Stimulated activated CD8-positive, alpha-beta memory T cell treated with anti-CD3 and anti-CD28 coated beads, Interleukin-12 subunit alpha, Interleukin-12 subunit beta, amount 100 ng/mL, for 24 hours (primary cell): Measurements from ENCODE around the gene MCTP2.

Experiments used
- DNase-seq: peaks from one replicate; pipeline ENCODE4 v3.0.0-alpha.2; 2020; ENCODE audit errors: extremely low read depth

MCTP2 gene

DNA sequence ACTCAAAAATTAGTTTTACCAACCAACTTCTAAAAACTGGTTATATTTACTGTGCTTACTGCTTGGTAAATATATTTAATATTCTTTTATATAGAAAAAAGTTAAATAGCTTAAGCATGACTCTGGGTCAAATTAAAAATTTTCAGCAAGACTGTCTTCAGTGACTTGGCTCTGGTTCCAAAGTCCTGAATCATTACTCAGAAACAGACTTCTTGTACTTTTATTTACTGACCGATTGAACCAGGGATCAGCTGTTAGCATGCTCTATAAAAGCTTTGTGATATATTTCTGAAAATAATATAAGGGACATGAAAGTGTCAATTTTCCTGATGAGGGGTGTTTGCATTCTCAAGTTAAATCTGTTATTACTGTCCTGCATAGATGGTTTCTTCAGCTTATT lies 164.3 kb downstream of the MCTP2 start:
- no peak for DNase-seq

DNA sequence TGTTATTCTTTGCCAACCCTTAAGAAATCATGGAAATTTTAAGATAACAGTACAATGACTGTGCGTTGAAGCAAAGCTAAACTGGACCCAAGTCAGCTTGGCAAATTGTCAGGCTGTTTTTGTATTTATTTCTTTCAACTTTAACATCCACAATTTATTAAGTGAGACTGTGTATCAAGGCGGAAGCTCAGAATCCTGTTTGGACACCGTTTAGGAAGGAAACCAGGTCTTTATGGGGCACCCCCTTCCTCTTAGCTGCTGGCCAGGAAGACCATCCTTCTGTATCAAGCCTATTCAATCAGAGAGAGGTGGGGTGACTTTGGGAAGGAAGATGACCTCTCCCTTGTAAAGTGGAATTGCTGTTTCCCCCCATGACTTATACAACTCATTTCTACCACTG lies 166.0 kb downstream of the MCTP2 start:
- no peak for DNase-seq

DNA sequence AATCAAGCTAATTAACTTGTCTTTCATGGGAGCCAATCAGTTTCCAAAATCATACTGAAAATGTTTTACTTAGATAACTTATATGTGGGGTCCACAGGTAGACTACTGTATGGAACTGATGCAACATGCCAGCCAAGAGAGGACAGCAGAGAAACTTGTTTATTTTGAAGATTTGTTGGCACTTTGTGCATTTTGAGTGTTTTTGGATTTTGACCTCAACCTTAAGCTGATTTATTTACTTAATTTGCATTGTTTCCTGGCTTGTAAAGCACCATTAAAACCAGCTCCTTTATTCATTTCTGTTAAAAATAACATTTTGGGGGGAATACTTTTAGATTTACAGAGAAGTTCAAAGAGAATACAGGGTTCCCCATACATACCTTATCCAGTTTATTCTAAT lies 166.6 kb downstream of the MCTP2 start:
- DNase-seq = no peak

DNA sequence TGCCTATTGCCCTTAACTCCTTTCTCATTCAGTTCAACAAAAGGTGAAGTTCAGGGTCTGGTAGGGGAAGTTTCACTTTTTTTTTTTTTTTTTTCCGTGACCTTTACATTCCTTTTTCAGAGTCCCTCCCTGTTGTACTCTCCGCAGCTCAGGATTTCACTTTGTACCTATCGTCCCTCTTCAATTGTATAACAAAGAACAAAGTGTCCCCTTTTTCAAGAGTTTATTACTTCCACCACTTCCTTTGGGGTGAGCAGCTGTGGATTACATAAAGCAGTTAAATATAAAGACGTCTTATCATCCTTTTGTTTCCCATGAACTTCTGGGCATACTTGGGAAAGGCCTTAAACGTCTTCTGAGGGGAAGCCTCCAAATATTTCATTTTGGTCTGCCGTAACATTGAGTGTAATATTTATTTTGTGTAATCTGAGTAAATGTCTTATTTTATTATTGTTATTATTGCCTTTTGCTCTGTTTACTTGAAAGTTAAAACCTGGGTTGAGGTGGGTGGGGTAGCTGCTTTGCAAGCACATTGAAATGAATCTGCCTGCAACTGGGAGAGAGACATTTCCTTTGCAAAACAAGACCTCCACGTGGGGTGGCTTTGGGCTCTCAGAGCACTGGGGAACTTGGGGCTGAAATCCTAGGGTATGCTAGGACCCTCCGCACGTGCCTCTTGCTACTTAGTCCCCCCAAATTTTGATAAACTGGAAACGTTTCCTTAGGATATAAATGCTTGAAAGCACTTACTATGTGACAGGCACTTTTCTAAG lies 169.4 kb downstream of the MCTP2 start:
- DNase-seq = no peak

DNA sequence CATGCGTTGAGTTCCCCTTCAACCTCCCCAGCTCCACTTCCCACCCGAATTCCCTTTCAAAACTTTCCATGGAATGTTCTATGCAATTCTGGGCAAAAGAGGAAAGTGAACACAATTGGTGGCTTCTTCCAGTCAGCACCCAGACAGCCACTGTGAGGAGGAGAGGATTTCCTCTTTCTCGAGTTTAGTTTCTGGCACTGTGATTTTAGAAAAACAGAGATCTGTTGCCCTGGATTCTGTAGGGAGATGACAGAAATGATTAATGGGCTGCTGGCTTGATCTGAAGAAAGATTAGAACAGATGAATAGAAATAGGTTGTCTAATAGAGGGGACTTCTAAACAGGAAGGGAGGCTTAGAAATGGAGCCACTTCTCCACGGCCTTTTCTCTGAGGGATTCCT lies 172.0 kb downstream of the MCTP2 start:
- DNase-seq = no peak

DNA sequence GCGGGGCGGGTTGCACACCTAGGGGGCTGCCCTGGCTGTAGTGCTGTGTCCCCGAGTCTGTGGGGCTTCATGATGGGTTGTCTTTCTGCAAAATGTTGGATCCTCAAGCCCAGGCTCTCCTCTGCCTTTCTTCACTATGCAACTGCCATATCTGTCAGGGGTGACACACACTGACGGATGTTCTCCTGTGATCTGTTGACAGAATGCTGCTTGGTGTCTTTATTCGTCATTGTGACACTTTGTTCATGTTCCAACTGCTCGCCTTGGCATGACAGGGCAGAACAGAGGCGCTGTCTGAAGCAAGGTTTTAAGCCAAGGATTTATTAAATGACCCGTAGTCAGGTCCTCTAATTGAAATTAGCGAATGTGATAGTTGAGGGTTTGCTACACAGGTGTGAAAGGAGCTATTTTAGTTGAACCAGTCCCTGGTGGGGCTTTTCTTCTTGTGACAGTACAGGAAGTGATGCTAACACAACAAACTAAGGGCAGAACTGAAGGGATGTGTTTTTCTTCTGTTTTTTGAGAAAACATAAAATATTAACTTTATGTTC lies 173.4 kb downstream of the MCTP2 start:
- DNase-seq = no peak

DNA sequence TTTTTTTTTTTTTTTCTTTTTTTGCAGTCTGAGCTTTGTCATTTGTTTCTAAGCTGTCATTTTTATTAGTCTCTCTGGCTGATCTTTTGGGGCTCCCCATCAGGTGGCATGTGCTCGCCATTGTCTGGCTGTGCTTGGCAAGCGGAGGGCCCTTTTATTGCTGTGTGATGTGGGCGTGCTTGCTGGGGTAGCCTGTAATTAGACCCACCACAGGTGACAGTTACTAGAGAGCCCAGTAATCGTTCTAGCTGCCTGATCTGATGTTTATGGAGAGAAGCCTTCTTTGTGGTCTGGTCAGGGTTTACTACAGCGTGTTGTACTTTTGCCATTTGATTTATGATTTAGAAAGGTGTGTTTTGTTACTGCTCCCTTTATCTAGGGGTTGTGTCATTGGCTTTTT lies 179.9 kb downstream of the MCTP2 start:
- no peak for DNase-seq

DNA sequence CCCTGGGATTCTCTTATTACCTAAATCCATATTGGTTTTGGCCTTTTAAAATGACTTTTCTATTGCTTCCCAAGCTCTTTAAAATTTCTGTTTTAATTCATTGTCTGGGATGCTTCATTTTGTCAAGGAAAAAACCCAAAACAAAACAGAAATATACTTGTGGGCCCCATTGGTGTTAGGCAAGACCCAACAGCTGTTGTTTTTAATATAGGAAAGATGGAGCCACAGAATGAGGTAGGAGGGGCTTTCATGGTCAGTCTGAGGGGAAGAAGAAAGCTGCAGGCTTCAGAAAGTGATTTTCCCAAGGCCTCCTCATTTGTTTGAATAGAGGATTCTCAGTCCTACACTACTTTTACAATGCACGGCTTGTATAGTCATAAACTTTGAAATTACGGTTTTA lies 180.5 kb downstream of the MCTP2 start:
- no peak for DNase-seq

DNA sequence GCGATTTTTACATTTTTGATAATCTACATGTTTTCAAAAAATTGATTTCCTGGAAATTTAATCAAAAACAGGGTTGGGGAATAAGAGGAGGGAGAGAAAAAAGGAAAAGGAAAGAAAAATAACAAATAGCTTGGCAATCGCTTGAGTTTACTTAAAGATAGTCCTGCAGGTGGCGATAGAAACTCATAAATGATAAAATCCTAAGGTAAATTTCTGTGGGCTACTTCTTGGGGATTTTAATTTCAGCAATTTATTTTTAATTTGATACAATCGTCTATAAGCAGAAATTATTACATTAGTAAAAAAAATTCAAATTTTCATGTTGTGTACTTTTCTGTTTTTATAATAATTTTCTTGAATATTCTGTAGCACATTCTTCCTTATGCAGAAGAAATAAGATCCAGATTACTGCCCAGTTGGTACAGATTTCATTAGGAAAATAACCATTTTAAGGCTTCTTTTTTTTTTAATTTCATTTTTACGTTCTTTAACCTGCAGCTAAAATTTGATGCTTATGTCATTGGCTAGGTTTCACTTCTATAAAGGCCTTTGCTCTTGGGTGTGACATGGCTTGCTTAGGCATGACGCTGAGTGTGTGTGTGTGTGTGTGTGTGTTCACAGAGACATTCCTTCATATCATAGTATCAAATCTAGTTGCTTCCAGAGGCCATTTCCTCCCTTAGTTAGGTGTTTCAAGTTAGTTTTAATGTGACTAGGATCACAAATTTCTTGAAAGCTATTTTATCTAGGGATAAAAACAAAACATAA lies 181.8 kb downstream of the MCTP2 start:
- DNase-seq = no peak

DNA sequence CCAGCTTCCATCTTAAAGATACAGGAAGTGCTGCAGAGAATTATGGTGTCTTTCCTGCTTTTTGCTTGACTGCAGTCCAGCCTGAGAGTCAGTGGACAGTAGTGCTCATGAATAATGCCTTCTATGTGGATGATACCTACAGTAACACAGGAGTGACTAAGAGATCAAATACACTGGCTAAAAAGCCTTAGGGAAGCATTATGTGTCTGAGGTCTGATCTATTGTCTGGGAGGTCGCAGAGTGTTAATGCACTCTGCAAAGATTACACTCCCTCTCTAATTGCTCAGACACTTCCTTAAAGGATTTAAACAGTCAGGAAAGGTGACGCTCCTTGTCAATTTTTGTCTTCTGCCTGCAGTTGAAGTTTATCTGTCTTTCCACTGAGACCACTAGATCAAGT lies 183.6 kb downstream of the MCTP2 start:
- no peak for DNase-seq

DNA sequence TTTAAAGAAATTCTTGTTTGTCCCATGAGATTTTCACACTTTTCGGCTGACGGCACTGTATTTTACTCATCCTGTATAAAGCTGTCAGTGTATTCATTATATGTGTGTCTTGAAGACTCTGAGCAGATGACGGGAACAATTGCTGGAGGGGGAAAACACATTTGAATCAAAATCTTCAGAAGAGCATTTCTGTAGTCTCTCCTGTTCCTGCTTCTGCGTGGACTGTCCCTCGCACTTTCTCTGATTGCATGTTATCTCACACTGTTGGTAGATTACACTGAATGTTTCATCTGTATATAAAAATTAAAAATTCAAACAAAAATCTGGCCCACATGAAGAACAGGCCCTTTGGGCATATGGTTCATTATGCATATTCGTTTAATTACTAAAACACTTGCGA lies 184.9 kb downstream of the MCTP2 start:
- DNase-seq = no peak

DNA sequence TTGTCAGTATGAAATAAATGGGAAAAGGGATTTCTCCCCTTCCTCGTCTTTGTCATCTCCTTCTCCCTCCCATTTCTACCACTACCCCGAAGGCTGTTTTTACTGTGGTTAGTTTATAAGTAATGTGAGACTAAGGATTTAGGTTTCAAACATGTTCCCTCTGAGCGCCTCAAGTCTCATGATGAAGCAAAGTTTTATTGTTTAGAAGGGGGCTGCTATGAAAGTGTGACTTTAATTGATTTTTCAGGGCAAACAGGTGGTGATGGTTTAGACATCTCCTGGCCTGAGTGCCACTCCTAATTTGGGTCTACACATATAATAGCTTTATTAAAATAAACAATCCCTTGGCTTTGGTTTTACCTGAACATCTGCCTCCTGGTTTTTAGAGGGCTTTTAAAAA lies 185.5 kb downstream of the MCTP2 start:
- DNase-seq = no peak

DNA sequence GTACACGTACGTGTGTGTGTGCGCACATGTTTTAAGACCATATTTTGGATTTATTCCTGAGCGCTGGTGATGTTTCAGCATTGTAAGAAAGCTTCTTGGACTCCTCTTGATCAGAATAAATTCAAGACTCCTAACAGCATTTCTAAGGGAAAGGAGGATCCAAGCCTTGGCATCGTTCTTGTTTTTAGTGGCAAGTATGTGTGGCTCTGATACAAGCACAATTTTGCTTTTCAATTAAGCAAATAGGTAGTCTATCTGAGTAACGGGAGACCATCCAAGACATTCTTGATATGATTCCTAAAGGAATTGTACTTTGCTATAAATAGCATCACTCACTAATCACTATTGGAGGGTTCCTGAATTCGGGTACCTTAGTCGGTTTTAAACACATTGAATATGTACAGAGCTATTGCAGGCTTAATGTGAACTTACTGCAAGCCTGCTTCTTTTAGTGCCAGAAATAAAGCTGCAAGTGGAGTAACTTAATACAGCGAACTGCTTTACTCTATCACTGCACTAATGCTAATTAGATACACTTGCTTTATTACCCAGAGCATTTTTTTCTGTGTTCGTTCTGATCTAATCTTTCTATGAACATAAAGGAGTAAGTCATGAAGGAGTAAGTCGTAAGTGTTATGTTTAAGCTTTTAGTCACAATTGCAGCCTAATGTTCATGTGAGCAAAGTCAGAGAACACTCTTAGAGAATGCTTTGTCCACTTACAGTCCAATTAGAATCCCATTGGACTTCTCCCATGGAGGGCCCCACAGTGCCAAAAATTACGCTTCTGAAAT lies 186.3 kb downstream of the MCTP2 start:
- DNase-seq = no peak

DNA sequence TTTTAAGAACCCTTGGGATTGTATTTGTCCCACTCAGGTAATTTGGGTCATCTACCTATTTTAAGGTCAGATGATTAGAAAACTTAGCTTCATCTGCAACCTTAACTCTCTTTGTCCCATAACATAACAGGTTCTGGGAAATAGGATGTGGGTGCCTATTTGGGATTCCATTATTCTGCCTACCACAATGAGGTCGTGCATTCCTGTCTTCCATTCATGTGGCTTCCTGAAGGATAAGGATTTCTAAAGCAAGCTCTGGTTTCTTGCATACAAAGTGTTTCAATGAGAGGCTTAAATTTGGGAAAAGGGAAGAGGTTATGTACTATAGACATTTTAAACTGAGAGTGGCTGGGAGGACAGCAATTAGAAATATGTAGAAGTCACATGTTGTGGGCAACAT lies 190.3 kb downstream of the MCTP2 start:
- DNase-seq = no peak

DNA sequence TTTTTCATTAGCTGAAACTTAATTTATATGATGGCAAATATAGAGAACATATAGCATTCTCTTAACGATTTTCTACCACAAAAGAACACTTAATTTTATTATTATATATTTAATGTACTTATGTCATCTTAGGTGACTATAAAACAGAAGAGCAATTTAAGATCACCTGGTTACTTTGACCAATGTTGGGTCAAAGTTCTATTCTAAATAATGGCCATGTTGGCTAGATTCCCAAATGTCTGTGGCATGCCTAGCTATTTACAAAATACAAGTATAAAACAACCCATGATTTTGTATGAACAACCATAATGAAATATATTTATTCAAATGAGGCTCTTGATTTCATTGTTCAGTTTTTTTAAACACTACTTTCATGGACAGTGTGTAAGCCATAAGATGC lies 200.9 kb downstream of the MCTP2 start:
- DNase-seq = no peak

DNA sequence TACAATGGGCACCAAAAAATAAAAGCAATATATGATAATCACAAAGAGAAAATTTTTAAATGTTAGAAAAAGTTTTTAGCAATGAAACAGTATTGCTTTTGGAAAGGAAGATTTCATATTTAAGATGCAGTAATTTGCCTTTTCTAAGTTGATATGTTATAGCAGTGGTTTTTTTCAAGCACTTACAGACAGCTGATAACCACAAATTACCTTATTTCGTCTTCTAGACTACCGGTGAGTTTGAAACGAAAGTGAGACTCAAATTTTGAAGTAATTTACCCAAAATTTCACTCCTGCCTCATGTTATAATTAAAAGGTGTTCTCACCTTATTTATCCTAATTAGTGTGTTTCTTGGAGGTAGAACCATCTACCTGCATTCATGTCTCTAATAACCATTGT lies 207.8 kb downstream of the MCTP2 start:
- DNase-seq = no peak

DNA sequence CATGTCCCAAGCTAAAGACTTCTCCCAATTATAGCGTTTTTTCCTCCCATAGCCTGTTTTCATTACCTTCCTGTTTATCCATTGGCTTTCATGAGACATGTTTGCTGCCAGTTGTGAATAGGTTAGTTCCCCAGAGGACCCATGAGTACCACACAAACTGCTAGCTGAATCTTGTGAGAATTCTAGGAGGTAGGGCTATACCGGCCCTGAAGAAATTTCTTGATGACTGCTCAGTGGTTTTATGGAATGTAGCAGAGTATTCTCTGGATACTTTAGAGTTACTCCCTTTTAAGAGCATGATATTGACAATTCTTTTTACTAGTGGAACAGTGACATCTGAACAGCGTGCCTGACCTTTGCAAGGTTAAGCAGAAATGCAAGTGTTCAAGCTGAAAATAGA lies 210.4 kb downstream of the MCTP2 start:
- no peak for DNase-seq

DNA sequence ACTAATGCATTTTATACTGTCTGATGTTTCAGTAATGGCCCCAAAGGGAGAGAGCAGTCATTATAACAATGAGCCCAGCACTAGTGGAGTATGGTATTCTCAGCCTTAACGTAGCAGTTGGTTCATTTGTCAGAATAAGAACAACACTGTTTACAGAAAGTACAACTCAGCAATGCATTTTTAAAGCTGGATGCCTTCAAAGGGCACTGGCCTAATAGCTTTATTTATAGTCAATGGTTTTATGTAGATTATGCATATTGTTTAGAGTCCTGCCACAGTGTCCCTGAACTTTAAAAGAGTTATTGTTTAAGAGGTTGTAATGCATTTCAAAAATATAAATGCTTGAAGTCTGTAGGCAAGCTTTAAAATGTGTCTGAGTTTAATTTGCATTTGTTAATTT lies 211.1 kb downstream of the MCTP2 start:
- no peak for DNase-seq

DNA sequence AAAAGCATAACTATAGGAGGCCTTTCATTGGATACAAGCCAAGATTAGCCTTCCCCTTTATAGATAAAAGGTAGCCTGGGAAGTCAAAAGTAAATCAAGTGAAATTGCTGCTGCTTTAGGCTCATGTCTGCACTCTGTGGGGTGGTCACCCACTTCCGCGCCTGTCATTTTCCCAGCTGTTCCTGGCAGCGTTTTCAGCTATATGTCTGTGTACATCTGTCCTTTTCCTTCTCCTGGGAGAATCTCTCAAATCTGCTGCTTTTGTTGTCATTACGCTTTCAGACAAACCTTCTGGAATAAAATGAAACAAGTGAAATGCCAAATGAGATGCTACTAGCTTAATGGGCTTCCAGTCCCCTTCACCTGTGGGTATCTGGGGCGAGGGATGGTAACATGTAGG lies 211.8 kb downstream of the MCTP2 start:
- DNase-seq = no peak

DNA sequence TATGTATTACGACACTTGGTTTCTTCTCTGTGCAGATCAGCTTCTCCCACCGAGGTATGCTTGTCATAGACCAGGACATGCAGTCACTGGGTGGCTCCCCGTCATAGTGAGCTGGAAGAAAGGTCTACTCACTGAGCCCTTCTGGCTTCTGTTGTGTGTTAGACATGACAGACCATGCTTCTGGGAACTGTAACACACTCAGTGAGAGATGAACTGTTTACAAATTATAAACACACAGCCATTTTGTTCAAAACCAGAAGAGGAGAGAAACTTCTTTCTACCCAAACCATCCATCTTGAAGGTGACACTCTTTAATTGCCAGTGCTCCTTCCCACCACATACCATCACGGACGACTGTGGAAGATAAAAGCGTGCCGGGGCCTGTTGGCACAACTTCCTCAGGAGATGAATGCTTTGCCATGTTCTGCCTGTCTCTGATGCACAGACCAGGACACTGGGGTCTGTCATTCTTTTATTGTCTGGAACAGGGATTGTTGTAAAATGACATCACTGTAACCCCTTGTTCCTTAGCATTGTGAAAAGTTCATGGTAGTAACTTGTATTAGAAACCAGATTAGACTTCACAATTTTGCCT lies 214.3 kb downstream of the MCTP2 start:
- no peak for DNase-seq

DNA sequence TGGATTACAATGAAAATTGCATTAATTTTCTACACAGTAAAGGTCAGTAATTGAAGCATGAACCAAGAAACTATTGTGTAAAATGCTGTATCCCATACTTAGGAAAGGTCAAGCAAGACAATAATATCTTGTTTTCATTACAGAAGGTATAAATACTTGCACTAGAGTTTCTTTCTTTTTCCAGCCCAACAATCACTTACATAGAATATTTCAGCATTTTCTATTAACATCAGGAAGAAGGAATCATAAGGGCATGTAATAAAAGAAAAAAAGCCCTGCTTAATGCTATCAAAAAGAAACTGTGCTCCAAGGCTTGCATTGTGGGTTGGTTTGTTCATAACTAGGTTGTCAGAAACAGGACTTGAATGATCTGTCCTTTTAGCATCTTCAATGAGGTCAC lies 215.1 kb downstream of the MCTP2 start:
- DNase-seq = no peak

DNA sequence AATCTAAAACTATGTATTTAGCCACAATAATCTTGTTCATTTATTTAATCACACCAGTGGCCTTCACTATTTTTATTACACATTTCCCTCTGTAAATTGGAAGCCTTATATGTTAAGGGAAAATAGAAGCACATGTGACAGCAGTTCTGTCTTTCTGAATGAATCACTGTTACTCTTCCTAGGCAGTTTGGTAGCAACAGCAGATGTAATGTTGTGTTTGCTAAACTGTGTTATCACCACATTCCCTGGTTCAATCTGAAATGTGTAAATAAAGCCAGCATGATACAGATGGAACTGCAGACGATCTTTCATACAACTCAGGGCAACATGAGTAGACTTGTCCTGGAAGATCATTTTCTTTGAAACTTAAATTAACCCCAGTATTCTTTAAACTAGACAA lies 220.1 kb downstream of the MCTP2 start:
- DNase-seq = no peak
